GM21723 (cell line): ENCODE results near the gene GFPT1.

Experiments
- ATAC-seq: cut with Tn5 transposase; IDR thresholded peaks from one replicate; pipeline ENCODE4 v1.9.1; 2021; ENCODE audit warnings: mild to moderate bottlenecking, moderate library complexity; ENCODE audit not compliant: unreplicated experiment

The GFPT1 gene

DNA sequence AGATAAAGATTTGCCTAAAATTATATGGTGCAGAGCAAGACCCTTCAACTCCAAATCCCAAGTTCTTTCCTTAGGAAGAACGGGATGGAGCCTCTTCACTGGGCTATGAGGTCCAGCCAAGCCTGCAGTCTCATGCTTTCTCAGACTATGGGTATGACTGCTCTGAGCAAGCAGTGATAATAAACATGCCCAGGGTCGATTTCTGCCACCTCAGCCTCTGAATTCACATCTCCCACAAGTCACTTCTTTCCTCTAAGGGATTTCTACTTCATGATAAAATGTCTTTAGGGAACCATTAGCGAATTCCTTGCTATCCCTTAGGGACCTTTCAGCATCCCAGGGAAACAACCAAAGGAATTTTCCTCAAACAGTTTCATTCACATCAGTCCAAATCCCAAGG is 94.8 kb downstream of the GFPT1 start:
- no peak for ATAC-seq

DNA sequence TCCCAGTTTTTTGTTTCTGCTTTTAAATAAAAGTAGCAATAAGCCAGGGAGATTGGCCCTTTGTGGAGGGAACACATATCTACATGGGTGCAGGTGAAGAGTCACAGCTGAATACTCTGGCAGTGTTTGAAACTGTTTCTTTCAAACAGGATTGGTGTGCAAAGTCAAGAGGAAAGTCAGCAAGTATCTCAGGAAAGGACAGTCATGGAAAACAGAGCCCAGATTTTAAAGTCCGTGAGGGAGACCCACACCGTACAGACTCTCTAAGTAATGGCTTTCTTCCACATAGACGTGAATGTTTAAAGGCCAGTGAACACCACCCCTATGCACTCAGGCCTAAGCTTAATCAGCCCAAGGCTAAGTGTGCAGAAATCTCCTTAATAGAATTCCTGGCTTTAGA is 95.3 kb downstream of the GFPT1 start:
- ATAC-seq, result no peak

DNA sequence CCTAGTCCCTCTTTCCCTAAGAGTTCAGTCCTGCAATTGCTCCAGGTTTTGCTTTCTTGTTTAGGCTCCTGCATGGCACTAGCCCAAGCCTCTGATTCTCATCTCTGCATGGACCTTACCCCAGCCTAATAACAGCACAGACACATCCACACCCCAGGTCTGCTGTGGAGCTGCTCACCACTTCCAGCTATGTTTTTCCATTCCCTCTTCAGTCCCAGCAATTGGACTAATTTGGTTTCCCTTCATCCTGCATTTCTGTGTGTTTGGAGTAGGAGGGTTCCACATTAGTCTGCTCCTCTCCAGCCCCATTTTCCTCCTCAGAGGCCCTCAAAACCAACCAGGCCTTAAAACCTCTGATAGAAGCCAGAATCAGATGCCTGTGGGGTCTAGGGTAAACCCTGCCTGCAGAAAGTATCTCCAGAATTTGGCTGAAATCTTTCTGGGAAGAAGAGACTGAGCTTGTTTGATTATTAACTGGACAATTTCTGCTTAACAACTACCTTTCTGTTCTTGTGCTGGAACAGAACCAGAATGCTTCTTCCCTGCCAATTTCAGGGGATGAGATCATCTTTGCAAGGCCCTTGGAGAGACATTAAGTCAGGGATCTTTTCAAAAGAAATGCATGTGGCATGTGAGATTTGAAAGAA is 95.9 kb downstream of the GFPT1 start:
- no peak for ATAC-seq

DNA sequence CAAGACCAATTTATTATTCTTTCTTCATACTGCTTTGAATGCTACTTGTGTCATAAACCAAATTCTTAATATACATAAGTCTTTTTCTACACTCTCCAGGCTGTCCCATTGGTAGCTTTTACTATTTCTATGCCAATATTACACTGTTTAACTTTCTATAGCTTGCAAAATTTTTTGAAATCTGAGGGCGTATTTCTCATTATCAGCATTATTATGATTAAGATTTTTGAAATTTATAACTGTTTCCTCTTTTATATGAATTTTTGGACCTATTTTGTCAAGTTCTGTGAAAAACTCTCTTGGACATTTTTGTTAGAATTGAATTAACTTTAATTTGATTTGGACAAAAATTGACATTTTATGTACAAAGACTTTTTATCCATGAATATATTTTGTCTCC is 98.6 kb downstream of the GFPT1 start:
- no peak for ATAC-seq

DNA sequence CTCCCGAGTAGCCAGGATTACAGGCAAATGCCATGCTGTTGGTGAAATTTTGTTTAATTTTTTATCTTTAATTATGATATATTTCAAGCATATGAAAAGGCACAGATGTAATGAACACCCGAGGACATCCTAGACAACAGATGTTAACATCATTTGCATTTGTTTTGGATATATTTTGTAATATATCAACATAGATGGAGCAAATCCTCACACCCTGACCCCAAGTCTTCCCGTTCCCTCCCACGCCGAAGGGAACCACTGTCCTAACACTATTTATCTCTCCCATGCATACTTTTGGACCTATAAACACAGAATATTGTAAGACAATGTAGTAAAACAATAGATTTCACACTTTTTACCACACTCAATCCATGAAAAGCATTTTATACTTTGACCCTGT is 99.5 kb downstream of the GFPT1 start:
- ATAC-seq, result no peak

DNA sequence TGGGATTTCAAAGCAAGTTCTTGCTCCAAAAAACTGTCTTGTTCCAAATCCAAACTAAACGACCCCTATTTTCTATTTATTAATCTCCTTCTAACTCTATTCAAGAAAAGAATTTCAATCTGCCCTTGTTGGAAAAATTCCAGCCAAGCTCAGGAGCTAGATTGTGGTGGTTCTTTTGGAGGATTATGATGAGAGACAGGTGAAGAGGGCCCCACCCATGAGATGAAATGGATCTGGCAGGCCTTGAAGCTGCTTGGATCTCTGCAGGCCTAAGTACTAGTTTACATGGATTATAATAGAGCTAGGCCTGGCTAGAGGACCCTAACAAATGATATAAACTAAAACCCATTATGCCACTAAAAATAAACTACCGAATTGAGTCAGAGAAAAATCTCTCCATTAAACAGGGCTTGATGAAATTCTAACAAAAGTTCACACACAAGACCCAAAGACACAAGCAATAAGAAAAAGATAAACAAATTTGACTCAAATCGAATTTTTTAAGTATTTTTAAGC is 101.6 kb downstream of the GFPT1 start:
- no peak for ATAC-seq

GRCh38 chr2:69280796-69281412 is 106.1 kb downstream of the GFPT1 start:
- ATAC-seq, result no peak

GRCh38 chr2:69279931-69280681 is 106.9 kb downstream of the GFPT1 start:
- ATAC-seq, result no peak

GRCh38 chr2:69279211-69279610 is 107.8 kb downstream of the GFPT1 start:
- no peak for ATAC-seq

DNA sequence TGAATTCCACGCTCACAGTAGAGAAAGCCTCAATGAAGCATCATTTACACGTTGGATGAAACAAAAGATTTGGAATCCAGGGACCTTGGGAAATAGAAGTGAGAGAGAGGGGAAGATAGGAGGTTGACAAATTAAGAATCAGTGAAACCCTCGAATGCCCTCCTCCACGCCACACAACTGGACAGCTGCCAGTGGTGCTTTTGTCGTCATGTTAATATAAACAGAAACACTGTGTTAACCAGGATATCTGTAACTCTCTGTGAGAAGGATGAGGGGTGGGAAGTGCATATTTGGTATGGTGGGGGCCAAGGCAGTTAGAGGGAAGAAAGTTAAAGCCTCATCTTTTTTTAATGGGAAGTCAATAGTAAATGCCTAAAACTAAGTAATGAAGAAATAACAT is 108.7 kb downstream of the GFPT1 start:
- ATAC-seq, result no peak

GRCh38 chr2:69275490-69275889 is 111.5 kb downstream of the GFPT1 start:
- no peak for ATAC-seq

- ATAC-seq, result no peak
These were observed 114.1 kb downstream of the GFPT1 start for GRCh38 chr2:69272803-69273471.

GRCh38 chr2:69271831-69272257 is 115.2 kb downstream of the GFPT1 start:
- ATAC-seq, result no peak
